HG02973 (cell line): ENCODE measurements around the gene RGS16.

Experiments used
- ATAC-seq: cut with Tn5 transposase; IDR thresholded peaks from one replicate; pipeline ENCODE4 v1.9.1; 2021; ENCODE audit warnings: moderate library complexity; ENCODE audit not compliant: unreplicated experiment

The RGS16 gene

DNA sequence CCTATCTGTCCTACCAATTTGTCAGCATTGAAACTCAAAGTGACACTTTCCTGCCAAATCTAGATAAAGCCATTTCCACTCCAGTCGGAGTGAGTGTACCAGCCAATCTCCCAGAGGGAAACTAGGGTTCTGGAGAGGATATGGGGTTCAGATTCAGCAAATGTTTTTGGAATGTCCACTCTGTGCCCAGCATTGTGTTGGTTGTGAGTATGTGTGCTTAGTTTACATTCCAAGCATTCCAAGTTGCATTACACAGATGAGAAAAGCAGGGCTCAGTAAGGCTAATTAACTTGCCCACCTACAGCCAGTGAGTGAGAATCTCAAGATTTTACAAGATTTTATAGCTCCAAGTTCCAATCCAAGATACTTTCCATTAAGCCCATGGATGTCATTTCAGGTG lies 26.4 kb upstream of the RGS16 start:
- no peak for ATAC-seq

DNA sequence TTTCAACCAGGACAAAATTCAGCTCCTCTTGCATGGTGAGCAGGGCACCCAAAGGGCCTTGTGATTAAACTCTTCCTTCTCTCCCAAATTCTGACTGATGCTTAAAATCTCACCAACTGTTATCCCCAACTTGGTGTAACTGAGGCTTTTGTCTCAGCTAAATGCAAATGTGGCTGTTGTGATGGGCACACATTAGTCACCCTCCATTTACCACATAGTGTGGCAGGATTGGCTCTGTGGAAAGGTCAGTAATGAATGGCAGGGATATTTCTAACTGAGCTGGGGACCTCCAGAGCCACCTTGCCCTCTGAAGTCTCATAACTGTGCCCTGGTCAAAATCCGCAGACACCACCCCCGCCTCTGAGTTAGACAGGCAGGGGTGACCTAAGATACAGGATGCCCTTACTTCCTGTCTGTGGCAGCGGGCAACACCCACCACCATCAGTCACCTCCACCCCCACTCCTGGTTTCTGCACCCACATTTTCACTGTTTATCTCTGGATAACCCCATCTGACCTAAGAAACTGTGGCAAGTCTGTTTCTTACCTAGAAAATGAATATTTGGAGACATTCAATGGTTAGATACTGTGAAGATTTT lies 25.4 kb upstream of the RGS16 start:
- ATAC-seq = no peak

DNA sequence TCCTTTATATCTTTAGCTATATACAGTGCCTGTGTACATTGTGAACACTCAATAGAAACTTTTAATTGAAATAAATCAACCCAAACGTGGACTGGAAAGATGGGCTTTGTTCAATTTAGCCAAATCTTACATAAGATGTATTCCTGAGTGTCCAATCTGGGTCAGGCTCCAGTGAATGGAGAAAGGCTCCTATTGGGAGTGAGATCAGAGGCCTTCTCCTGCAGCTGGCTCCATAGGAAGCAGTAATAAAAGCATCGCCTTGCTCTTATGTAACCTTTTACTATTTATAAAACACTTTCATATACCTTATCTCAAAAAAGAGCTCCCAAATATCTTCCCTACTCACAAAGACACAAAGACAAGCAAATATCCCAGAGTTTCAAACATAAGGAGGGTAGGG lies 24.9 kb upstream of the RGS16 start:
- ATAC-seq = no peak

DNA sequence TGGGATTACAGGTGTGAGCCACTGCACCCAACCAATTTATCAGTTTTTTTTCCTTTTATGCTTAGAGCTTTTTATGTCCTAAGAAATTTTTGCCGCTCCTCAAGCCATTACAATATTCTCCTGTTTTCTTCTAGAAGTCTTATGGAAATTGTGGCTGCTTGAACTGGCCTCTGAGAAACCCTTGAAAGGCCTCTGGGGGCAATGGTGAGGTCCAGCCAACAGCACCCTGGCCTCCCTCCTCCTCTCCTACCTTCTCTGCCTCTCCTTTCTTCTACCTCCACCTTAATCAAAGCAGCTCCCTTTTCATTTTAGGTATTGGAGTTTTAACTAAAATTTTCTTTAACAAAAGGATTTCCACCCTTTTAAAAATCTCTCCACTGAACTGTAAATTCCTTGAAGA lies 24.5 kb upstream of the RGS16 start:
- ATAC-seq = no peak

DNA sequence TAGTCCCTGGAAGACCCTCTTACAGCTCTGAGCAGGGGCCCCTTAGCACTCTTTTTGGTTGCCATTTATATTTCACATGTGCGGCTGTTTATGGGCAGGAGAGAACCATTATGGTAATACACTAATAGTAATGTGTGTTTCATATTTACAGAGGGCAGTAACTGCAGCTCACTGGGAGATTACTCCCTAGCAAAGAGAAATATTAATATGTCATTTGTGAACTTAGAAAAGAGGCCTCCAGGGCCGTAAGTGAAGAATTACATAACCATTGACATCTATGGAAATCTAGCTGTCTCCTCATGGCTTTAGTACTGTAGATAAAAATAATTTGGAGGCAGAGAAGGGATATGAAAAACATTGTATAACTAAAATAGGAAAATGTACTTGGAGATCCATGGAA lies 23.4 kb upstream of the RGS16 start:
- no peak for ATAC-seq

DNA sequence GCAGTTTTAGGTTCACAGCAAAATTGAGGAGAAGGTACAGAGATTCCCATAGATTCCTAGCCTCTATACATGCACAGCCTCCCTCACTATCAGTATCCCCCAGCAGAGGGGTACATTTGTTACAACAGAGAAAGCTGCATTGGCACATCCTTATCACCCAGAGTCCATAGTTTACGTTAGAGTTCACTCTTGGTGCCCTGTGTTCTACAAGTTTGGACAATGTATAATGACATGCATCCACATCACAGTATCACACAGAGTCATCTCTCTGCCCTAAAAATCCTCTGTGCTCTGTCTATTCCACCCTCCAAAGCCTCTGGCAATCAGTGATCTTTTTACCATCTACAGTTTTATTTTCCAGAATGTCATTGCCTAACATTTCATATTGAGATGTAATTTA lies 22.3 kb upstream of the RGS16 start:
- ATAC-seq = no peak

DNA sequence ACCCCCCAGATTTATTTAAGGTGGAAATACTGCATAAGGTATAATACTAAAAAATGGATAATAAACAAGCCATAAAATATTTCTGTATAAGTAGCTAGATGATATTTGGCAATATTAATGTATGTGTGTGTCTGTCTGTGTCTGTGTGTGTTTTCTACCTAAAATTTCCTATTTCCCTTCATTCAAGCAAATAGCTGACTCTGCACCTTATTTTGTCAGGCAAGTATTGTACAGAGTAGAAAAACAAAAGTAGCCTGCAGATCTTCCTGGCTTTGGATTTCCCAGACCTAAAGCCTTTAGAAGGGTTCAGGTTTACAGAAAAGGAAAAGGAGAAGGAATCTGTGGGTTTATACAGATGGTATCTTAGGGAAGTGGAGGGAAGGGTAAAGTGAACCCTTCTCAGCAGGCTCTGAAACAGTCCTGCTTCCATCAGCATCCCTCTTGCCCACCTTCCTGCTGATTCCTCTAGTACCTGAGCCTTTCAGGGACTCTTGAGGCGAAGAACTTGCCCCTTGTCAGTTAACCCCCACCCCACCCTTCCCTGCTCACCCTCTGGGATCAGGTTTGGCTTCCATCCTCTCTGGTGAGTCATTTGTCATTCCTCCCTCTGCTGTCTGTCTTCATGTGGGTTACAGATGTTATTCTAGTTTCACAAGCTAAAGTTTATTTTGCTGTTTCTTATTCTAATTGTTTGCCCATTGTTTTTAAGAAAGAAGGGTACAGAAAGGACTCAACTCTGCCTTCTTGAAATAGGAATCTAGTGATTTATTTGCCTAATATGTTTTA lies 21.7 kb upstream of the RGS16 start:
- ATAC-seq = no peak

DNA sequence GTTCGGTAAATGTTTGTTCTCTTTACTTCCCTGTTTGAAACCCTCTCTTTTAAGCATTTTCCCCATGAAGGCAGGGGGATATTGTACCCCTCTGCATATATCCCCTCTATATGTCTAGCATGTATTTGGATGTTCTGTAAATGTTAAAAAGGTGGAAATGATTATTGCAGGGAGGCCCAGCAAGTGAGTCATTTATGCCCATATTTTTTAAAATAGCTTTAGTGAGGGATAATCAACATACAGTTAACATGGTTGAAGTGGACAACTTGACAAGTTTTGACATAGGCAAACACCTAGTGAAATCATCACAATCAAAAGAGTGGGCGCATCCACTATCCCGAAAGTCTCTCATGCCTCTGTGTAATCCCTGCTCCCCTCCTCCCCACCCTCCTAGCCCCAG lies 20.8 kb upstream of the RGS16 start:
- no peak for ATAC-seq

DNA sequence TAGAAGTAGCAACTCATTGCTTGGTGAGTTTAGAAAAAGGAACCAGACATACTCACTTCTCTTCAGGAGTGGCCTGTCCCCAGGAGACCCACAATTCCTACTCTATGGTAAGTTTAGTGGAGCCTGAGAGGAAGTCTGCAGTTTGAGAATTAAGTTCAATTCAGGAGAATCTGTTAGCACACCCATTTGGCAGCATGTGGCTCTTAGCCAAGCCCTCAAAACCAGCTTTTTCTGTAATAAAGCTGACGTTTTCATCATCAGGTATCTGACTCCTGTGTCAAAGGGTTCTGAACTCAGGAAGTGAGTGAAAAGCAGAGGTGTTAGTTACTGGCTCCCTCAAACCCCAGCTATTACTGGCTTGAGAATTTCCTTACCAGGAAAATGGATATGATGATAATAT lies 20.4 kb upstream of the RGS16 start:
- no peak for ATAC-seq

DNA sequence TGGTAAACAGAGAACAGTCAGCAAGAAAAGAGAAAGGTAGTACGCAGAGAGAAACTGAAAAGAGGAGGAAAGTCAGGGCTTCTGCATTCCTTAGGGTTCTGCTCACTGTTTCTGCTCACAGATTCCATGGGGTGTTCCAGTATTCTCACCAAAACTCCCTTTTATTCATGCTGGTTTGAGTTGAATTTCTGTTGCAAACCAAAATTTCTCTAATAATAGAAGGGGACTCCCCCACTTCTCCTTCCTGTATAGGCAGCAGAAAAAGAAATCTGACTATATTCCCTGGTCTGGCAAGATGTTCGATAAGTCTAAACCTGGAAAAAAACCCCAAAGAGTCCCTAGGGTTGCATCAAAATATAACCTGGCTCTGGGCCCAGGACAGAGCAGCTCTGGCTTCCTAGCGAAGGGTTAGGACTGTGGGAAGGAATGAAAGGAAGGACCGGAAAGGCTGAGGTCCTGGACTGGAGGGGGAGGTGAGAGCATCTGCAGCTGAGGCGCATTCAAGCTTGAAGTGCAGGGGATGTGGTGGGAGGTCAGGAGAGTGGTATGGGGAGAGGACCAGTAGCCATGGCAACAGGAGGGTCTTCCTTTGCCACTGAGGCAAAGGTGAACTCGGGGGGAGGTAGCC lies 18.8 kb upstream of the RGS16 start:
- ATAC-seq = peak; percentile 53

DNA sequence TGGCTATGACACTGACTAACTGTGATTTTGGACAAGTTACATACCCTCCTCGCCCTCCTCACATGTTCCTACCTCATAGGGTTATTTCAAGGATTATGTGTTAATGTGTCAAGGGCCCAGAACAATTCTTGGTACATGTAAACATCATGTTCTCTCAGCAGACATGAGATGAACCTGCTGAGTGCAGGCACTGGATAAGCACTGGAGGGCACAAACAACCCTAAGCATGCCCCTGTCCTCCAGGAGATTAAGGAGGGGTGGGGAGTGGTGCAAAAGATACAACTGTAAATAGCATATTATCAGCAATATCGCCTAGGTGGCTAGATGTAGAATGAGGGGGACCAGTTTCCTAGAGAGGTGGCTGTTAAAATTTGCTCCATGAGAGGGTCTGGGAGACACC lies 17.7 kb upstream of the RGS16 start:
- no peak for ATAC-seq

DNA sequence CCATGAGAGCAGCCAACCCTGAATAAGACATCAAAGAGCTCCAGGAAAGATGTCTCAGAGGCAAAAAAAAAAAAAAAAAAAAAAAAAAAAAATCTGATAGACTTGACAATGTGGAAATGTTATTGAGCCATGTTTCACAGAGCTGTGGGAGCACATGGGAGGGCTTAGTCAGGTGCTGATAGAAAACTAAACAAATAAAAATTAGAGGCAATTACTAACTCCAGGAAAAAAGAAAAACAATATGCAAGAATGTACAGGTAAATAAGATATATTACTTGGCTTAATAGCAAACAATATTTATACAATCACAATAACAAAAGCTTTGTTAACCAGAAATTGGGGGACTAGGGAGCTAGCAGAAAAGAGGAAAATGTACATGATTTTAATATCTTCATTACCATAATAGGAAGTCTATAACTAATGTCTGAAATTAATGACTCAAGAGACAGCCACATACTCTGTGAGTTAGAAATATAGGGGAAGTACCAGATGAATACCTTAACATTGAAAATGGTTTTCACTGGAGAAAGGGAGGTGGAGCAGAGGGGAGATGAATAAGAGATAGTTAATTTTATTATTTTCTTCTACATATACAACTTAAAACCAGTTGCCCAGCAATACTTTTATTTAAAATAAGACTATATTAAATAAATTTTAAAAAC lies 16.9 kb upstream of the RGS16 start:
- no peak for ATAC-seq

DNA sequence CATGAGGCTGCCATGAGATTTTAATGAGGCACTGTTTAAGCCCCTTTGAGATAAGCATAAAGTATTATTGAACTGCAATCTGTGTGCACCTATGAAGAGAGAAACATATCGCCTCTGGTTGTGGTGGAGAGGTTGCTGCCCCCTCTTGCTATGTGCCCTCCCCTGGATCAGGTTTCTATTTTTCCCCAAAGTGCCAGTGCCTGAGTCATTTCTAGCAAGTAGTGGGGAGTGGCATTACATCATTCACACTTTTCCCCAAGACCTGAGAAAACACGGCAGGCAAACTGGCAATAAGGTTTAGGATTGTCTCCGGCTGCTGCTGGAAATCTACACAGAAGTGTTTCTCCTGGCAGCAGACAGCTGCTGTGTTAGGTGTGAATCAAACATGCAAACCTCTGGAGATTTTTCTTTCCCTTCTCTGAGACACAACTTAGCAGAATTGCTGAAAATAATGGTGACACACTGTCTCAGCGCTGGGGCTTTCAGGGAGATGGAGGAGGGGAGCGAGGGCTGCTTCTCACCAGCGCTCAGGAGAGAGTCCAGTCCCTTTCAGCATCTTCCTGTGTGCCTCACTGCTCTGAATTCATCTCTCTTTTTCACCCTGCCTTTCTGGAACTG lies 13.7 kb upstream of the RGS16 start:
- ATAC-seq = no peak

DNA sequence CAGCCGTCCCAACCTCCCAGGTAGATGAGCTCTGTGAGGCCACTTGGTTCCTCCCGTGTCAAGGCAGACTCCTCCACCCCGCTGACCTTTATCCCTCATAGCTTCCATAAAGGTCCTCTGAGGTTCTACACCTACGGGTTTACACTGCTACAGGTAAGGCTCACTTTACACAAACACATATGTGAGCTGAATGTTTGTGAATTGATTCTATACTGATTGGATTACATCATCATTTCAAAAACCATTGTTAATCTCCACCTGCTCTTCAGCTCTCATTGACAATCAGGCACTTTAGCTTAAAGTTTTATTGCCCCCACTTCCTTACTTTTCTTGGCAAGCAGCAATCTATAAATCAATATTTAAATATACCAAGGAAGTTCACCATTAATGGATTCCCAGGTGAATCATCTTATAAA lies 12.8 kb upstream of the RGS16 start:
- ATAC-seq = no peak

DNA sequence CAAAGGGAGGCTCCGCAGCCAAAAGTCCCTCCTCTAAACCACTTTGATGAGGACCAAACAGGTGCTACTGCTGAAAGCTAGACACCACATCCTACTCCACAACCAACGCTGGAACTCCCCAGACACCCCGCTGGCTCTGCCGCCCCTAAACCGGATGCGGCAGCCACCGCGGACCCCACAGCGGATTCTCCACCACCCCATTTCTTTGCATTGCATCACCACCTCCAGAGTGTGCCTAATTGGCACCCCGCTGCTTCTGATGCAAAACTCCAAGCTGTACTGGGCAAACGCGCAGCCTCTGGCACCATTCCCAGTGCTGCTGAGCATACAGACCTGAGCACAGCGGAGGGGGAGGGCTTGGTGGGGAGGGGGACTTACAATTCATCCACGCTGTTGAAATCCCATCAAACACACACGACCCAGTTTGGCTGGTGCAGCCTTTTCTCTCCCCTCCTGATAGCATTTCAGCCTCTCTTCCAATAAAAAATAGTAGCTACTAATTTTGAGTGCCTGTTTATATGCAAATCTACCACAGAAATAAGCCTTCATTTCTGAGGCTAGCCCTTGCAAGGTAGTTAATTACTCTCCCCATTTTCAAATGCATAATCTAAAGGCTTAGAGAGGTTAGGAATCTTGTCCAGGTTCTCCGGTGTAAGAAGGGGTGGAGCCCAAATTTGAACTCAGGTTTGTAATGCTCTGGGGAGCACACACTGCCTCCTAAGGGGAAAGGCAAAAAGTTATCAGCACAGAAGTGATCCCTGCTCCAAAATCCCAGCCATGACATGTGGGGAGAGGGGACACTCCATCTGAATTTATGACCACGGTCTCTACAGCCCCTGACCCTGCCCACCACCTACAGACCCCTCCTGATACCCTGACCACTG lies 12.2 kb upstream of the RGS16 start:
- ATAC-seq = peak; percentile 63

DNA sequence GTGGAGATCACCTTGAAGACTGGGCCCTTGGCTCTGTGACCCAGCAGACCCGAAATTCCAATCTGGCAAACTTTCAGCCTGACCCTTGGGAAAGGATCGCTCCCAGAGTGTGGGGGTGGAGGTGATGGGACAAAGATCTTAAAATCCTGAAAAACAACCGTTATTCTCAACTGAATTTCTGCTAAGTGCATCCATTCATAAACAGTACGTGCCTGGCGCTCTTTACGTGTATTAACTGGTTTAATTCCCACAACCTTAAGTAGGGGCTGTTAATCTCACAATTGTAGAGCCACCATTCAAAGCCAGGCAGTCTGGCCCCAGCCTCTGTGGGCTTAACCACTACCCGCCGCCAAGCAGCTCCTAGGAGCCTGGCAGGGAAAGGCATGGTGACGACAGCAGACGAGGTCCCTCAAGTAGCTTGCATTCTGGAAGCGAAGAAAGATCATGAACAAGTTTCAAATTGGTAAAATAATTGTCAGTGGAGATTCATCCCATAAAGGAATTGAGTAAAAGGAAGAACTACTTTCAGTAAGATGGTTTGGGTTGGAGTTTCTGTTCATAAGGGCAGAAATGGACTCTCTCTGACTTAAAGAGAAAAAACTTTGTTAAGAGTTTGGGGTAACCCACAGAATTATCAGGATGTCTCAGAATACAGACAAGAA lies 11.4 kb upstream of the RGS16 start:
- peak; percentile 17 for ATAC-seq

DNA sequence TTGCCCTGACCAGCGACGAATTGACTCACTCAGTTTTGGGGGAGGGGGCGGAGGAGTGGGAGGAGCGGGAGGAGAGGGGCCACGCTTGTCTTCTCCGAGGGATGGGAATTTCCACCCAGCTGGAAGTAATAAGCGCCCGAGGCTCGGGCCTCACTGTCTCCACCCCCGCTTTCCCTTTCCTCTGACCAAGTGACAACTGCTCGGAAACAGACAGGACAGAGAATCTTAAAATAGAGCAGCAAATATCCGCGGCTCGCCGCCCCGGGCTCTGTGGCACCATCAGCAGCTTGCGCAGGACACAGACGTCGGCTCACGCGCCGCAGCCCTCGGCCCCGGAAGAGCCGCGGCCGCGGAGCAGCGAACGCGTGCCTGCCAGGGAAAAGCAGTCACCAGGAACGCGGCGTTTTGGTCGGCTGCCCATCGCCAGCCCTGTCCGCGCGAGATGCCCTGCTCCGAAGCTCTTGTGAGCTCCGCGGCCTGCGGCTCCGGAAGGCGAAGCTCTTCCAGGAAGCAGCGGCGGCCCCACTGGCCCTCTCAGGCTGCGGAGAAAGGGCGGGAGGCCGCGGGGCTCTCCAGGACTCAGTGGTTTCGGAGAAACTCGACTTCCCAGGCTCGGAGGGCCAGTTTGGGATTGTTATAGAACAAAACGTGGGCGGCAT lies 10.7 kb upstream of the RGS16 start:
- ATAC-seq = peak; percentile 39

DNA sequence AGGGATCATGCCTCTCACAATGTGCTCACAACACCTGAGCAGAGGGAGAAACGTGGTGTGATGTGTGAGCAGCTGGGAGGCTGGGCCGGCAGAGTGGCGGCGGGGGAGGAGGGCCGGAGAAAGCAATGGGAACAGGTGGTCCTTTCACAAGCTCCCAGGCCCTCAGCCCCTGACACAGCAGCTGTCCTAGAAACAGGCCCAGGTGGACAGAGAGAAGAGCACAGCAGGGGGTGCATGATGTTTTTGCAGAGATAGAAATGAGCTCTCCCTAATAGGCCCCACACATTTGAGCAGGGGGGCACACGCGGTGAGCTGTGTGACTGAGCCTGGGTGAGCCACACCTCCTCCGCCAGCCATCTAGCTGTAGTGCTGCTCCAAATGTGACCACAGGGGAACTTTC lies 7.6 kb upstream of the RGS16 start:
- no peak for ATAC-seq

DNA sequence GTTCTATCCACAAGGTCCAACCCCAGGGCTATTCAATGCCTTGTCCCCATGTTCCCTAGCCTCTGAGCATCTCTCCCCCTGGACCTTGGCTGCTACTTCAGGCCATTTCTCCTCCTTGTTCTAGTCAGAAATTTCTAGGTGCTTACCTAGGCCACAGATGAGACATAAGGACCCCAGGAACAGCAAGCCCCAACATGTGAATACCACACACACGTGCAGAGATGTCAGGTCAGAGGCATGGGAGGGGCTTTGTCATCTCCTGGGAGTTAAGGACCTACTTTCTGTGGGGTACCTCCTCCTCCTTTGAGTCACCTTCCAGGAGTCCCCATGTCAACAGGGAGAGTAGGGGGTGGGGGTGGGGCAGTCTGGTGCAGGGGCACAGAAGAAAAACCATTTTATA lies 7.1 kb upstream of the RGS16 start:
- no peak for ATAC-seq
